ENCODE results near the gene SRGAP3.

The SRGAP3 gene

DNA sequence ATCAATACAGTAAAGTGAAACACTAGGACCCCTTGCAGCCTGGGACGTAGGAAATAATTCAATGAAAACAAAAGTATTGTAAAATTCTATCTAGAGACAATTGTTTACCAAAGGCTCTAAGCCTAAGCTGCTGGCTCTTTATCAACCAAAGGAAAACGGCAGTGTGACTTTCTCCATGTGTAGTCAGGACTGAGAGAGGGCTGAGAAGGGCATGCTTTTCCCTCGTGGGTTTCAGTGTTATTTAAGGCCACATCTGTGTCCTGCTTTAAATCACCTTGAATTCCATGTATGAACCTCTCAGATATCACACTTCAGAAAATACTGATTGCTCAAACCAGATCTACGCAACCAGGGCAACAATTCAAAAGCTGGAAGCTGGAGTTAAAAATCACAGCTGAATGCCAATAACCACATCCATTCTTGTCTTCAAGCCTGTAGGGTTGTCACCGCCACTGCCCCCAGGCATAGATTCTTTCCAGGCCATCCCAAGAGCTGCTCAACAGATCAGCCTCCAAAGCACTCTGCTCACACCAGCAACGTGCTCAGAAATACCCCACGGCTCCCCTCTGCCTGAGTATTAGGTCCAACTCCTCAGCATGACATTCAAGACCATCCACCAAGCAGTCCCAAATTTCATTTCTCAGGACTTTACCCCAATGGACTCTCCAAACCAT lies 124.0 kb downstream of the SRGAP3 start:
- no peak overlapping the region for H3K4me3 ChIP-seq (ENCODE audit: low read depth, low read length)
- ChIA-PET POLR2A (no interaction called here), CTCF (interaction anchor here (0.8 to 2.3 kb wide), 2 partner anchors 178 to 248 kb away, joined by 9 to 11 read pairs; no protein-coding TSS in a partner anchor)
- H3K9me3 ChIP-seq (ENCODE audit: control insufficient read depth, insufficient read depth, low read depth, low read length), result no peaks in the 10 kb centered on the region
- TF ChIP-seq ZNF558 (tag by site-specific recombination; IDR thresholded peaks at IDR 0.05), result no peak
- TF ChIP-seq ZNF175 (tag by site-specific recombination; IDR thresholded peaks at IDR 0.05), result no peak
- TF ChIP-seq, protein P1, sequence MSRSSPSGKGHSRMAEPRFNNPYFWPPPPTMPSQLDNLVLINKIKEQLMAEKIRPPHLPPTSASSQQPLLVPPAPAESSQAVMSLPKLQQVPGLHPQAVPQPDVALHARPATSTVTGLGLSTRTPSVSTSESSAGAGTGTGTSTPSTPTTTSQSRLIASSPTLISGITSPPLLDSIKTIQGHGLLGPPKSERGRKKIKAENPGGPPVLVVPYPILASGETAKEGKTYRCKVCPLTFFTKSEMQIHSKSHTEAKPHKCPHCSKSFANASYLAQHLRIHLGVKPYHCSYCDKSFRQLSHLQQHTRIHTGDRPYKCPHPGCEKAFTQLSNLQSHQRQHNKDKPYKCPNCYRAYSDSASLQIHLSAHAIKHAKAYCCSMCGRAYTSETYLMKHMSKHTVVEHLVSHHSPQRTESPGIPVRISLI (tag by site-specific recombination; IDR thresholded peaks at IDR 0.05), result no peak
- TF ChIP-seq, protein P2, sequence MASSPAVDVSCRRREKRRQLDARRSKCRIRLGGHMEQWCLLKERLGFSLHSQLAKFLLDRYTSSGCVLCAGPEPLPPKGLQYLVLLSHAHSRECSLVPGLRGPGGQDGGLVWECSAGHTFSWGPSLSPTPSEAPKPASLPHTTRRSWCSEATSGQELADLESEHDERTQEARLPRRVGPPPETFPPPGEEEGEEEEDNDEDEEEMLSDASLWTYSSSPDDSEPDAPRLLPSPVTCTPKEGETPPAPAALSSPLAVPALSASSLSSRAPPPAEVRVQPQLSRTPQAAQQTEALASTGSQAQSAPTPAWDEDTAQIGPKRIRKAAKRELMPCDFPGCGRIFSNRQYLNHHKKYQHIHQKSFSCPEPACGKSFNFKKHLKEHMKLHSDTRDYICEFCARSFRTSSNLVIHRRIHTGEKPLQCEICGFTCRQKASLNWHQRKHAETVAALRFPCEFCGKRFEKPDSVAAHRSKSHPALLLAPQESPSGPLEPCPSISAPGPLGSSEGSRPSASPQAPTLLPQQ (tag by site-specific recombination; IDR thresholded peaks at IDR 0.05), result no peak
- TF ChIP-seq ZNF274 (IDR thresholded peaks at IDR 0.05; ENCODE audit: low read length), result no peak
- TF ChIP-seq ZNF274 (tag by site-specific recombination; IDR thresholded peaks at IDR 0.05; ENCODE audit: borderline replicate concordance), result no peak
- TF ChIP-seq, protein P3, sequence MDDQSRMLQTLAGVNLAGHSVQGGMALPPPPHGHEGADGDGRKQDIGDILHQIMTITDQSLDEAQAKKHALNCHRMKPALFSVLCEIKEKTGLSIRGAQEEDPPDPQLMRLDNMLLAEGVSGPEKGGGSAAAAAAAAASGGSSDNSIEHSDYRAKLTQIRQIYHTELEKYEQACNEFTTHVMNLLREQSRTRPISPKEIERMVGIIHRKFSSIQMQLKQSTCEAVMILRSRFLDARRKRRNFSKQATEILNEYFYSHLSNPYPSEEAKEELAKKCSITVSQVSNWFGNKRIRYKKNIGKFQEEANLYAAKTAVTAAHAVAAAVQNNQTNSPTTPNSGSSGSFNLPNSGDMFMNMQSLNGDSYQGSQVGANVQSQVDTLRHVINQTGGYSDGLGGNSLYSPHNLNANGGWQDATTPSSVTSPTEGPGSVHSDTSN (CRISPR knock-in tag; IDR thresholded peaks at IDR 0.05), result no peak
- no peak for TF ChIP-seq WT1 (tag by site-specific recombination; IDR thresholded peaks at IDR 0.05)
- TF ChIP-seq, protein P4, sequence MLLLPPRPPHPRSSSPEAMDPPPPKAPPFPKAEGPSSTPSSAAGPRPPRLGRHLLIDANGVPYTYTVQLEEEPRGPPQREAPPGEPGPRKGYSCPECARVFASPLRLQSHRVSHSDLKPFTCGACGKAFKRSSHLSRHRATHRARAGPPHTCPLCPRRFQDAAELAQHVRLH (tag by site-specific recombination; IDR thresholded peaks at IDR 0.05), result no peak
- TF ChIP-seq ZNF426 (tag by site-specific recombination; IDR thresholded peaks at IDR 0.05), result no peak
- no peak for TF ChIP-seq ZNF404 (tag by site-specific recombination; IDR thresholded peaks at IDR 0.05)
- no peak for TF ChIP-seq SP7 (tag by site-specific recombination; IDR thresholded peaks at IDR 0.05)
- TF ChIP-seq ZNF48 (tag by site-specific recombination; IDR thresholded peaks at IDR 0.05), result no peak
- no peak for TF ChIP-seq ZBTB1 (tag by site-specific recombination; IDR thresholded peaks at IDR 0.05)
- no peak for TF ChIP-seq ZNF621 (tag by site-specific recombination; IDR thresholded peaks at IDR 0.05)
- TF ChIP-seq, protein P5, sequence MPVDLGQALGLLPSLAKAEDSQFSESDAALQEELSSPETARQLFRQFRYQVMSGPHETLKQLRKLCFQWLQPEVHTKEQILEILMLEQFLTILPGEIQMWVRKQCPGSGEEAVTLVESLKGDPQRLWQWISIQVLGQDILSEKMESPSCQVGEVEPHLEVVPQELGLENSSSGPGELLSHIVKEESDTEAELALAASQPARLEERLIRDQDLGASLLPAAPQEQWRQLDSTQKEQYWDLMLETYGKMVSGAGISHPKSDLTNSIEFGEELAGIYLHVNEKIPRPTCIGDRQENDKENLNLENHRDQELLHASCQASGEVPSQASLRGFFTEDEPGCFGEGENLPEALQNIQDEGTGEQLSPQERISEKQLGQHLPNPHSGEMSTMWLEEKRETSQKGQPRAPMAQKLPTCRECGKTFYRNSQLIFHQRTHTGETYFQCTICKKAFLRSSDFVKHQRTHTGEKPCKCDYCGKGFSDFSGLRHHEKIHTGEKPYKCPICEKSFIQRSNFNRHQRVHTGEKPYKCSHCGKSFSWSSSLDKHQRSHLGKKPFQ (tag by site-specific recombination; IDR thresholded peaks at IDR 0.05), result no peak
- no peak for TF ChIP-seq MYNN (tag by site-specific recombination; IDR thresholded peaks at IDR 0.05; ENCODE audit: borderline replicate concordance)
- TF ChIP-seq, protein P6, sequence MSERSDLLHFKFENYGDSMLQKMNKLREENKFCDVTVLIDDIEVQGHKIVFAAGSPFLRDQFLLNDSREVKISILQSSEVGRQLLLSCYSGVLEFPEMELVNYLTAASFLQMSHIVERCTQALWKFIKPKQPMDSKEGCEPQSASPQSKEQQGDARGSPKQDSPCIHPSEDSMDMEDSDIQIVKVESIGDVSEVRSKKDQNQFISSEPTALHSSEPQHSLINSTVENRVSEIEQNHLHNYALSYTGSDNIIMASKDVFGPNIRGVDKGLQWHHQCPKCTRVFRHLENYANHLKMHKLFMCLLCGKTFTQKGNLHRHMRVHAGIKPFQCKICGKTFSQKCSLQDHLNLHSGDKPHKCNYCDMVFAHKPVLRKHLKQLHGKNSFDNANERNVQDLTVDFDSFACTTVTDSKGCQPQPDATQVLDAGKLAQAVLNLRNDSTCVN (tag by site-specific recombination; optimal IDR thresholded peaks at IDR 0.05), result no peak
- no peak for TF ChIP-seq ZNF214 (tag by site-specific recombination; IDR thresholded peaks at IDR 0.05; ENCODE audit: borderline replicate concordance)
- TF ChIP-seq, protein P7, sequence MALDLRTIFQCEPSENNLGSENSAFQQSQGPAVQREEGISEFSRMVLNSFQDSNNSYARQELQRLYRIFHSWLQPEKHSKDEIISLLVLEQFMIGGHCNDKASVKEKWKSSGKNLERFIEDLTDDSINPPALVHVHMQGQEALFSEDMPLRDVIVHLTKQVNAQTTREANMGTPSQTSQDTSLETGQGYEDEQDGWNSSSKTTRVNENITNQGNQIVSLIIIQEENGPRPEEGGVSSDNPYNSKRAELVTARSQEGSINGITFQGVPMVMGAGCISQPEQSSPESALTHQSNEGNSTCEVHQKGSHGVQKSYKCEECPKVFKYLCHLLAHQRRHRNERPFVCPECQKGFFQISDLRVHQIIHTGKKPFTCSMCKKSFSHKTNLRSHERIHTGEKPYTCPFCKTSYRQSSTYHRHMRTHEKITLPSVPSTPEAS (tag by site-specific recombination; IDR thresholded peaks at IDR 0.05), result no peak
- H3K27ac ChIP-seq (ENCODE audit: extremely low read depth, low read depth, low read length), result no peak overlapping the region
- H3K36me3 ChIP-seq (ENCODE audit: control insufficient read depth in 2 of 2, insufficient read depth in 1 of 2, low read length in 2 of 2), result no peaks in the 10 kb centered on the region
- peaks cover 1% of the 10 kb centered on the region; the same call in 1 of the 2 replicates for H3K4me1 ChIP-seq (ENCODE audit: control insufficient read depth, insufficient read depth, low read length)
